ENCODE results near the gene SERPINE2.

The SERPINE2 gene

GRCh38 chr2:223937535-223937934 is 101.6 kb downstream of the SERPINE2 start:
- DNase-seq: no peak

- DNase-seq: no peak
These were observed 102.2 kb downstream of the SERPINE2 start for GRCh38 chr2:223936862-223937326.

GRCh38 chr2:223935459-223936125 is 103.5 kb downstream of the SERPINE2 start:
- no peak for DNase-seq

- DNase-seq: no peak
These were observed 104.2 kb downstream of the SERPINE2 start for GRCh38 chr2:223934870-223935269.

- peak; percentile 23 for DNase-seq
These were observed 106.0 kb downstream of the SERPINE2 start for GRCh38 chr2:223932816-223933800.

GRCh38 chr2:223930103-223930976 is 108.7 kb downstream of the SERPINE2 start:
- DNase-seq: no peak

GRCh38 chr2:223929571-223930102 is 109.4 kb downstream of the SERPINE2 start:
- DNase-seq: no peak

GRCh38 chr2:223928113-223929006 is 110.7 kb downstream of the SERPINE2 start:
- DNase-seq: no peak

GRCh38 chr2:223925106-223925505 is 114.0 kb downstream of the SERPINE2 start:
- no peak for DNase-seq

All from NCI-H2171 treated with DMSO at 0.1 percent for 48 hours (cell line).